PC-9 (cell line): ENCODE measurements around the gene NPR2. TPM values are rescaled to one million over a fixed set of nuclear protein-coding genes. Genes with fewer than 3 reads are reported as not detected.
A peak's percentile ranks its signal among the peaks of the same experiment; 100 is the strongest.

ENCODE experiments used
- BruUV-seq: library from RNA; stranded (reverse); fragments of 400-500 nt; replicated peaks from 2 replicates; lab custom pipeline; 2021; lab: Mats Ljungman, UMichigan
- CTCF ChIA-PET: fragments of 300-600 bp; sonication (Branson Sonifier 250); formaldehyde crosslinking; loops from one replicate; lab custom pipeline; 2022; ENCODE audit warnings: antibody characterized with exemption; lab: Charles Lee
- POLR2A ChIA-PET: fragments of 300-600 bp; sonication (Branson Sonifier 250); formaldehyde crosslinking; loops from one replicate; lab custom pipeline; 2022; ENCODE audit warnings: antibody characterized with exemption; ENCODE audit not compliant: unreplicated experiment; lab: Charles Lee
- DNase-seq, 2 experiments: peaks; one replicate each; pipeline versions ENCODE4 v3.0.0 to v3.0.0-alpha.2; 2015 to 2022; ENCODE audit warnings: mixed read lengths in 1 of 2
- H2AFZ ChIP-seq: fragments of 200-600 bp; sonication (generic); 2 replicates; pipeline ENCODE4 v1.8.1; 2017; ENCODE audit warnings: antibody characterized with exemption
- H3F3A ChIP-seq: fragments of 200-600 bp; sonication (generic); 2 replicates; pipeline ENCODE4 v1.8.1; 2017; ENCODE audit warnings: antibody characterized with exemption, mild to moderate bottlenecking, low read depth; ENCODE audit not compliant: insufficient read depth
- H3K27ac ChIP-seq: fragments of 200-600 bp; sonication (generic); 2 replicates; pipeline ENCODE4 v1.6.1; 2016; ENCODE audit warnings: mixed run types
- H3K27me3 ChIP-seq: fragments of 200-600 bp; sonication (generic); 2 replicates; pipeline ENCODE4 v1.6.1; 2016; ENCODE audit warnings: low read depth, mixed run types; ENCODE audit not compliant: insufficient read depth
- H3K36me3 ChIP-seq: fragments of 200-600 bp; sonication (generic); 2 replicates; pipeline ENCODE4 v1.6.1; 2016; ENCODE audit warnings: low read depth, mixed run types
- H3K4me1 ChIP-seq: fragments of 200-600 bp; sonication (generic); replicated peaks from 2 replicates; pipeline ENCODE4 v1.6.1; 2016; ENCODE audit warnings: mixed run types; ENCODE audit not compliant: insufficient read depth
- H3K4me2 ChIP-seq: fragments of 200-600 bp; sonication (generic); 2 replicates; pipeline ENCODE4 v1.6.1; 2017; ENCODE audit warnings: mixed run types
- H3K4me3 ChIP-seq: fragments of 200-600 bp; sonication (generic); 2 replicates; pipeline ENCODE4 v1.6.1; 2016; ENCODE audit warnings: mixed run types
- H3K79me2 ChIP-seq: fragments of 200-600 bp; sonication (generic); 2 replicates; pipeline ENCODE4 v1.6.1; 2017; ENCODE audit warnings: low read depth, mixed run types
- H3K9me2 ChIP-seq: fragments of 200-600 bp; sonication (generic); 2 replicates; pipeline ENCODE4 v1.8.1; 2017; ENCODE audit warnings: mild to moderate bottlenecking; ENCODE audit not compliant: insufficient read depth
- H3K9me3 ChIP-seq: fragments of 200-600 bp; sonication (generic); 2 replicates; pipeline ENCODE4 v1.8.1; 2016; ENCODE audit warnings: low read depth; ENCODE audit not compliant: insufficient read depth
- H4K20me1 ChIP-seq: fragments of 200-600 bp; sonication (generic); 2 replicates; pipeline ENCODE4 v1.8.1; 2017; ENCODE audit not compliant: insufficient read depth
- EZH2 ChIP-seq: fragments of 200-600 bp; sonication (generic); IDR thresholded peaks from 2 replicates; pipeline ENCODE4 v1.8.0; 2017; ENCODE audit warnings: antibody characterized with exemption, low read depth
- intact Hi-C: fragments of 100-400 bp; cut with micrococcal nuclease; formaldehyde crosslinking; loops from one replicate; pipeline ENCODE4 v1.10.0; 2022; ENCODE audit not compliant: unreplicated experiment
- total RNA-seq: library from RNA; stranded (reverse); gene quantifications from 2 replicates; pipeline ENCODE4 v1.2.3, GENCODE V29; 2021
- TF ChIP-seq, protein P1 (sequence below): fragments of 200-600 bp; sonication (generic); conservative IDR thresholded peaks from 2 replicates; pipeline ENCODE4 v1.6.1; 2017; ENCODE audit warnings: mixed run types, antibody characterized with exemption, mild to moderate bottlenecking, moderate library complexity

The NPR2 gene
- total RNA-seq, 1 experiment from 2014 or later = 11.3 TPM

DNA sequence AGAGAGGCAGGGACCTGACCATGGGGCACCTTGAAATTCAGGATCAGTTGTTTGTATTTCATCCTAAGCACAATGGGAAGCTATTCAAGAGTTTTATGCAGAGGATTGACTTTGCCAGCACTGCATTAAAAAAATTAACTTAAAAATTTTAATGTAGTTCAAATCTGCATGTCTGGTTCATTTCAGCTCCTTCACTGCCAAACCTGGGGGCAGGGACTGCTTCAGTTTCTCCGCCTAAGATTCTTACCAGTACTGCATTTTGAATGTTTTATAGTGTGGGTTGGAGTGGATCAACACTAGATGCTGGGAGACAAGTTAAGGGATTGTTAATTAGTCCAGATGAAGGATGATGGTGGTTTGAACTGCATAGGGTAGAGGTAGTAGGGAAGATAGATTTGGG lies 21.6 kb upstream of the NPR2 start:
- ChIA-PET POLR2A (no interaction called here), CTCF (interaction anchor here (0.7 kb wide), 1 partner anchor 179 kb away, joined by 3 read pairs; no protein-coding TSS in a partner anchor)
- no peaks in the 10 kb centered on the region for H3K27me3 ChIP-seq
- no peak for TF ChIP-seq EZH2
- TF ChIP-seq, protein P1, sequence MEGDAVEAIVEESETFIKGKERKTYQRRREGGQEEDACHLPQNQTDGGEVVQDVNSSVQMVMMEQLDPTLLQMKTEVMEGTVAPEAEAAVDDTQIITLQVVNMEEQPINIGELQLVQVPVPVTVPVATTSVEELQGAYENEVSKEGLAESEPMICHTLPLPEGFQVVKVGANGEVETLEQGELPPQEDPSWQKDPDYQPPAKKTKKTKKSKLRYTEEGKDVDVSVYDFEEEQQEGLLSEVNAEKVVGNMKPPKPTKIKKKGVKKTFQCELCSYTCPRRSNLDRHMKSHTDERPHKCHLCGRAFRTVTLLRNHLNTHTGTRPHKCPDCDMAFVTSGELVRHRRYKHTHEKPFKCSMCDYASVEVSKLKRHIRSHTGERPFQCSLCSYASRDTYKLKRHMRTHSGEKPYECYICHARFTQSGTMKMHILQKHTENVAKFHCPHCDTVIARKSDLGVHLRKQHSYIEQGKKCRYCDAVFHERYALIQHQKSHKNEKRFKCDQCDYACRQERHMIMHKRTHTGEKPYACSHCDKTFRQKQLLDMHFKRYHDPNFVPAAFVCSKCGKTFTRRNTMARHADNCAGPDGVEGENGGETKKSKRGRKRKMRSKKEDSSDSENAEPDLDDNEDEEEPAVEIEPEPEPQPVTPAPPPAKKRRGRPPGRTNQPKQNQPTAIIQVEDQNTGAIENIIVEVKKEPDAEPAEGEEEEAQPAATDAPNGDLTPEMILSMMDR = no peak
- no peak overlapping the region for H3K4me2 ChIP-seq
- no TSS peak for BruUV-seq
- no peaks in the 10 kb centered on the region for H3K9me2 ChIP-seq
- peaks cover 21% of the 10 kb centered on the region for H3K4me1 ChIP-seq
- no peak for DNase-seq
- peaks cover 17% of the 10 kb centered on the region for H3F3A ChIP-seq
- H3K9me3 ChIP-seq = no peaks in the 10 kb centered on the region
- no peaks in the 10 kb centered on the region for H3K79me2 ChIP-seq
- H3K4me3 ChIP-seq = no peak overlapping the region
- H4K20me1 ChIP-seq = no peaks in the 10 kb centered on the region
- no peak overlapping the region for H3K27ac ChIP-seq
- H3K36me3 ChIP-seq = no peaks in the 10 kb centered on the region
- H2AFZ ChIP-seq = no peak overlapping the region
- intact Hi-C loops = no loop called here

- Histone ChIP-seq H3K4me2 (peak overlapping the region; percentile 26), H4K20me1 (no peaks in the 10 kb centered on the region), H3K4me3 (no peak overlapping the region), H3K4me1 (peaks cover 21% of the 10 kb centered on the region), H3K27me3 (no peaks in the 10 kb centered on the region), H3K79me2 (no peaks in the 10 kb centered on the region), H3K36me3 (no peaks in the 10 kb centered on the region), H3K9me2 (no peaks in the 10 kb centered on the region), H2AFZ (no peak overlapping the region), H3K9me3 (no peaks in the 10 kb centered on the region), H3F3A (peaks cover 17% of the 10 kb centered on the region), H3K27ac (0 out of 2 replicates have a peak overlapping the region, but pooled peaks have one; percentile 20)
- POLR2A ChIA-PET = interaction anchor here (0.5 to 0.6 kb wide), 2 partner anchors 10 to 63 kb away, joined by 4 to 6 read pairs; no protein-coding TSS in a partner anchor
- no peak for DNase-seq
- no TSS peak for BruUV-seq
- CTCF ChIA-PET = interaction anchor here (0.6 to 0.7 kb wide), 2 partner anchors 74 to 111 kb away, joined by 3 to 4 read pairs; no protein-coding TSS in a partner anchor
- TF ChIP-seq EZH2 = no peak
- TF ChIP-seq, protein P1 = no peak
- intact Hi-C loops = no loop called here
Measured at GRCh38 chr9:35771075-35771433, 20.3 kb upstream of the NPR2 start.

DNA sequence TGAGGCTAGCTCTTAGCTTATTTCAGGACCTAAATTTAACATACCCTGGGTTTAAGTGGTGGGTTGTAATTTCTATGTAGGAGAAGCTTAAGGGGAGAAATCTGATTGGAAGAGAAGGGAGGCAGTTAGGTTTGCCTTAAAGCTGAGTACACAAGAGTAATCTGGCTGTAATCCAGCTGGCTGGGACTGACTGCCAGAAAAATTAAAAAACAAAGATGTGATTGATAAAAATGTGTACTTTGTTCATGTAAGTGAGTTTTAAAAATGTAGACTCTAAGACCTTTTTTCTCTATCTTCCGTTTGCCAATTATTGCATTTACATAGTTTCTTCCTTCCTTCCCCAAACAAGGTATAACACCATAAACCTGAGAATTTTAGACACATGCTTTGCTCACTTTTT lies 19.9 kb upstream of the NPR2 start:
- peaks cover 21% of the 10 kb centered on the region for H3K4me1 ChIP-seq
- POLR2A ChIA-PET = interaction anchor here (0.5 to 0.6 kb wide), 3 partner anchors 10 to 100 kb away, joined by 4 to 6 read pairs (median 5); no protein-coding TSS in a partner anchor
- DNase-seq = no peak
- no TSS peak for BruUV-seq
- H3K79me2 ChIP-seq = no peaks in the 10 kb centered on the region
- CTCF ChIA-PET = interaction anchor here (0.6 kb wide), 1 partner anchor 111 kb away, joined by 4 read pairs; no protein-coding TSS in a partner anchor
- no peak overlapping the region for H2AFZ ChIP-seq
- H3K9me2 ChIP-seq = no peaks in the 10 kb centered on the region
- H3K9me3 ChIP-seq = no peaks in the 10 kb centered on the region
- H3F3A ChIP-seq = peaks cover 17% of the 10 kb centered on the region
- no peaks in the 10 kb centered on the region for H3K36me3 ChIP-seq
- no peak overlapping the region for H3K4me3 ChIP-seq
- intact Hi-C loops = no loop called here
- peak overlapping the region; percentile 45; the same call in 1 of the 2 replicates for H3K27ac ChIP-seq
- H3K4me2 ChIP-seq = peak overlapping the region; percentile 26
- no peak for TF ChIP-seq EZH2
- TF ChIP-seq, protein P1 = no peak
- no peaks in the 10 kb centered on the region for H3K27me3 ChIP-seq
- no peaks in the 10 kb centered on the region for H4K20me1 ChIP-seq
